Measurements from ENCODE around the gene C10orf67. TPM values are rescaled to one million over a fixed set of nuclear protein-coding genes. Genes with fewer than 3 reads are reported as not detected.

Gene C10orf67
- not detected in 2 replicates for total RNA-seq

DNA sequence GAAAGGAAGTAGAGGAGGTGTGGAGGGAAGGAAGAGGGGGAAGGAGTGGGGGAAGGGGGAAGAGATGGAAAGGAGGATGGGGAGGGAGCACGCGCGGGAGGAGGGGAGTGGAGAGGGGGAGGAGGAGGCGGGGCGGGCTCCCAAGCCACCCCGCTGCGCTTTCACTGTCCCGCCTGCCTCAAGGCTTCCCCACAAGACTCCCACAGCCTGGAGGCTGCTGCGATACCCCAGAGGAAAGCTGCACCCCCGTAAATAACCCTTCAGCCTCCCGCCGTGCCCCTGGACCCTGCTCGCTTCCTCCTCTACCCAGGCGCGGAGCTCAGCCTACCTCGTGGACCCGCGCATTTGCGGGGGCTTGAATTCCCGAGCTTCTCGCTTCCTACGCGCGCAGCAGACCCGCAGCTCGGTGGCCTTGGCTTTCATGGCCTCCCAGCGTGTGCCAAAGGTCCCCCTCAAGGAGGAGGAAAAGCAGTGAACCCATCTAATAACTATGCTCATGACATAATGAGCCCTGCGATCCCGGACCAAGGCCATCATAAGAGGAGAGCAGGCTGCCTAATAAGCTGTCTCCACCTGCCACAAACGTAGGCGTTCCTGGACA, at the start of gene C10orf67:
Gene C10orf67, minus strand, starts transcription at position 557 of the 601 bp plus-strand sequence. Its CDS starts 23 bp downstream, at position 534.

DNA sequence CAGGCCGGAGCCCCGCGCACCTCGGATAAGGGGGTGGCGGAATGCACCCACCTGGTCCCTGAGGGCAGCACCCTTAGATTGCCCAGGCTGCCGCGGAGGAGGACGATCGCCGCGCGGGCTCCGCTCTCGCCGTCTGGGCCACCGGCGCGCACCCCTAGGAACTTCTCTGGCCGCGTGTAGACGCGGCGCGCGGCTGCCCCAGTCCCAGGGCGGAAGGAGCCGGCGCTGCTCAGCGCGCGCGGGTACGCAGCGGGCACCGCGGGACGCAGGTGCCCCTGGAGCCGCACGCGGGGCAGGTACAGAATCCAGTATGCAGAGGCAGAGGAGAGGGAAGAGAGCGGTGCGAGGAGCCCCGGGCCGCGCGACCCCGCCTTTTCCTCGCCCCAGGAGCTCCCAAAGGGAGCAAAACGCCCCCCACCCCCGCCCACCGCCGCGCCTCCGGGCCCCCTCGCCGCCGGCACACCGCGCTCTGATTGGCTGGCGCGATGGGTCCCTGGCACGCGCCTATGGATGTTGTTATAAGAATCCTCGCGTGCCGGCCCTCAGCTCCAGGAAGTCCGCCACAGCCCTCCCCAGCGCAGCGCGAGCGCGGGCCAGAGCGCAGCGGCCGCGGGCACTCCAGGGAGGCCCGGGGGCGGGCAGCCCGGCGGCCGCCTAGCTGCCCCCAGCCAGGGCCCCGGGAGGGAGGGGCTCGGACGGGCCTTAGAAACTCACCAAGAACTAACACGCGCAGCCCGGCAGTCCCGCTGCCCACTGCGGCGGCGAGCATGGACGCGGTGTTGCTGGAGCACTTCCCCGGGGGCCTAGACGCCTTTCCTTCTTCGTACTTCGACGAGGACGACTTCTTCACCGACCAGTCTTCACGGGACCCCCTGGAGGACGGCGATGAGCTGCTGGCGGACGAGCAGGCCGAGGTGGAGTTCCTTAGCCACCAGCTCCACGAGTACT, 152.6 kb downstream of the C10orf67 start, which contains the start of gene PTF1A:
Gene PTF1A, plus strand, starts transcription at position 549 of the 948 bp plus-strand sequence. Its CDS starts 219 bp downstream, at position 768.

Small RNA genes lying within 50 kb of the gene (small RNA-seq; reads per million reads assigned to genes)
- not detected for gene MIR1254-2
- gene RF00561, result not detected

Other genes with a start within 250 kb of the C10orf67 start
- gene MSRB2, start 249.2 kb downstream of the C10orf67 start, total RNA-seq, result 12.8 and 13.7 TPM in 2 replicates
- not detected in 2 replicates for gene PTF1A, start 152.5 kb downstream of the C10orf67 start, total RNA-seq
- gene OTUD1, start 94.3 kb upstream of the C10orf67 start, total RNA-seq, result 9.4 and 10.6 TPM in 2 replicates